Measurements from ENCODE around the gene PIAS2.

PIAS2 gene

DNA sequence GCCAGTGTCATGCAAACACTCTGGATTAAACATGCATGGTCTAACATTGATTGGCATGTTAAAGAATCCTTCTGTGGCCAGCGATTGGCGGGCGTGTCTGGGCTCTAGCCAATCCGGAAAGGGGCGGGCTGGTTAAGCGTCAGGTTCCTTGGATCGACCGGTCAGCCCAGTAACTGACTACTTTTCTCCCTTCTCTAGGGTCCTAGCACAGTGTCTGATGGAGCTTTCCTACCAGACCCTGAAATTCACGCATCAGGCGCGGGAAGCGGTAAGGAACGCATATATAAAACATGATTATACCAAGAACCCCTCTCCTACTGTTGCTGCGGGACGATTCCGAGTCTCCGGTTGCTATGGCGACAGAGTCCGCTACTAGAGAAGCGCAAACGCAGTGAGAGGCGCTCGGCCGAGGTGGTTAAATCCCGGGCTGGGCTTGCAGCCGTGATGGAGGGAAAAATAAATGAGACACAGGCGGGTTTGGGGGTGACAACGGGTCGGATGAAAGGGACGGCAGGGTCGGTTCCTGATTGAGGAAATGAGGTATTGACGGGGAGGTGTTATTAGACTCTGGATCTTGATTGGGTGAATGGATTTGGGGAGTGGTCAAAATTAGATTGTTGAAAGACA lies 29.5 kb upstream of the PIAS2 start:
- peak overlapping the region; percentile 33 for H3K9ac ChIP-seq (ENCODE audit: insufficient read length, low read depth)
- no peak for TF ChIP-seq ZNF274 (IDR thresholded peaks at IDR 0.05; ENCODE audit: low read depth, low read length)
- TF ChIP-seq YY1 (IDR thresholded peaks at IDR 0.05; ENCODE audit: insufficient read depth, insufficient read length) = no peak
- no peak for TF ChIP-seq SUZ12 (IDR thresholded peaks at IDR 0.05; ENCODE audit: extremely low read depth, insufficient read depth, insufficient read length)
- no peaks in the 10 kb centered on the region for H3K36me3 ChIP-seq (ENCODE audit: insufficient read depth, insufficient read length, low read length)
- peak; percentile 81 for DNase-seq (ENCODE audit: low read depth, low spot score)
- H3K4me1 ChIP-seq (ENCODE audit: insufficient read depth, insufficient read length) = no peaks in the 10 kb centered on the region
- H3K27me3 ChIP-seq (ENCODE audit: insufficient read depth, insufficient read length) = no peaks in the 10 kb centered on the region
- no peaks in the 10 kb centered on the region for H3K9me3 ChIP-seq (ENCODE audit: insufficient read depth, low read length)
- peak overlapping the region; percentile 58 for H3K4me3 ChIP-seq (ENCODE audit: insufficient read length, low read depth)

DNA sequence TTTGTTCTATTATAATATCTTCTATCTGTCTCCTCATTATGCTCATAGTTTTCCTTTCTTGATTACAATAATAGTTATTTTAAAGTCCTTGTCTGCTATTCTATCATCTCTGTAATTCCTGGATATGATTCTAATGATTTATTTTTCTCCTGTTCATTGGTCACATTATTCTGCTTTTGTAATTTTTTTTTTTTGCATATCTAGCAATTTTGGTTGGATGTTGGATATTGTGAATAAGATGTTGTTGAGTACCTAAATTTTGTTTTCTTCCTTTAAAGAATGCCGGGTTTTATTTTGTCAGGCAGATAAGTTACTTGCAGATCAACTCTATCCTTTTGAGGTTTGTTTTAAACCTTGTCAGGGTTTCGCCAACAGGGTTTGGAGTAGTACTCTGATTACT lies 25.3 kb upstream of the PIAS2 start:
- no peaks in the 10 kb centered on the region for H3K9me3 ChIP-seq (ENCODE audit: insufficient read depth, low read length)
- H3K4me1 ChIP-seq (ENCODE audit: insufficient read depth, insufficient read length) = no peaks in the 10 kb centered on the region
- H3K27me3 ChIP-seq (ENCODE audit: insufficient read depth, insufficient read length) = no peaks in the 10 kb centered on the region
- no peaks in the 10 kb centered on the region for H3K36me3 ChIP-seq (ENCODE audit: insufficient read depth, insufficient read length, low read length)
- TF ChIP-seq SUZ12 (IDR thresholded peaks at IDR 0.05; ENCODE audit: extremely low read depth, insufficient read depth, insufficient read length) (no peak), YY1 (IDR thresholded peaks at IDR 0.05; ENCODE audit: insufficient read depth, insufficient read length) (no peak), ZNF274 (IDR thresholded peaks at IDR 0.05; ENCODE audit: low read depth, low read length) (no peak)
- no peak overlapping the region for H3K4me3 ChIP-seq (ENCODE audit: insufficient read length, low read depth)
- DNase-seq (ENCODE audit: low read depth, low spot score) = no peak
- no peak overlapping the region for H3K9ac ChIP-seq (ENCODE audit: insufficient read length, low read depth)

DNA sequence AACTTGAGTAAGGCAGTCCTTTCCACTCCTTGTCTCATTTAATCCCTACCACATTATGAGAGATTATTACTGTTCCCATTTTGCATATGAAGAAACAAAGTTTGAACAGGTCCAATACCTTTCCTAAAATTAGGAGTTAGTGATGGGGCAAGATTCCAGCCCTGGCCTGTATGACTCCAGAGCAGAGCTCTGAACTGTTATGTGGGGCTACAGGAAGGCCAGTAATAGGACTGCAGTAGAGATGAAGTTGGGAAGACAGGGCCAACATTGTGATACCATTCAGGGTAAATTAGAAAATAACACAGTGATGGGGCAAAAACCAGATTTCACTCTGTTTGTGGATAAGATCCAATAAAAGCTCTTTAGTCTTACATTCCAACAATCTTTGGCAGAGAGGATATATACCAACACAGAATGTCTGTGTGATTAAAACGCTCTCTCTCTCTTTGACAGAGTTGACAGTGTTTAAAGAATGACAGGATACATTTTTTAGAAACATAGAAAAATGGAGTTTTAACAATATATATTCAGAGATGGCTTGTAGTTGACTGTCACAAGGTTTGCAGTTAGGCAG lies 22.8 kb upstream of the PIAS2 start:
- DNase-seq (ENCODE audit: low read depth, low spot score) = no peak
- no peaks in the 10 kb centered on the region for H3K36me3 ChIP-seq (ENCODE audit: insufficient read depth, insufficient read length, low read length)

GRCh38 chr18:46939337-46939963 lies 22.1 kb upstream of the PIAS2 start:
- no peaks in the 10 kb centered on the region for H3K27me3 ChIP-seq (ENCODE audit: insufficient read depth, insufficient read length)
- no peak overlapping the region for H3K4me3 ChIP-seq (ENCODE audit: insufficient read length, low read depth)
- no peaks in the 10 kb centered on the region for H3K9me3 ChIP-seq (ENCODE audit: insufficient read depth, low read length)
- no peaks in the 10 kb centered on the region for H3K36me3 ChIP-seq (ENCODE audit: insufficient read depth, insufficient read length, low read length)
- no peak for DNase-seq (ENCODE audit: low read depth, low spot score)
- TF ChIP-seq SUZ12 (IDR thresholded peaks at IDR 0.05; ENCODE audit: extremely low read depth, insufficient read depth, insufficient read length) (no peak), ZNF274 (IDR thresholded peaks at IDR 0.05; ENCODE audit: low read depth, low read length) (no peak), YY1 (IDR thresholded peaks at IDR 0.05; ENCODE audit: insufficient read depth, insufficient read length) (no peak)
- no peak overlapping the region for H3K9ac ChIP-seq (ENCODE audit: insufficient read length, low read depth)
- no peaks in the 10 kb centered on the region for H3K4me1 ChIP-seq (ENCODE audit: insufficient read depth, insufficient read length)

More for the DNA sequence above, 22.8 kb upstream of the PIAS2 start:
- H3K9ac ChIP-seq (ENCODE audit: insufficient read length, low read depth) = no peak overlapping the region
- no peak overlapping the region for H3K4me3 ChIP-seq (ENCODE audit: insufficient read length, low read depth)
- no peaks in the 10 kb centered on the region for H3K27me3 ChIP-seq (ENCODE audit: insufficient read depth, insufficient read length)
- H3K9me3 ChIP-seq (ENCODE audit: insufficient read depth, low read length) = no peaks in the 10 kb centered on the region
- no peak for TF ChIP-seq ZNF274 (IDR thresholded peaks at IDR 0.05; ENCODE audit: low read depth, low read length)
- TF ChIP-seq YY1 (IDR thresholded peaks at IDR 0.05; ENCODE audit: insufficient read depth, insufficient read length) = no peak
- TF ChIP-seq SUZ12 (IDR thresholded peaks at IDR 0.05; ENCODE audit: extremely low read depth, insufficient read depth, insufficient read length) = no peak
- no peaks in the 10 kb centered on the region for H3K4me1 ChIP-seq (ENCODE audit: insufficient read depth, insufficient read length)

- H3K9ac ChIP-seq (ENCODE audit: insufficient read length, low read depth) = no peak overlapping the region
- DNase-seq (ENCODE audit: low read depth, low spot score) = no peak
- H3K4me3 ChIP-seq (ENCODE audit: insufficient read length, low read depth) = no peak overlapping the region
- no peaks in the 10 kb centered on the region for H3K4me1 ChIP-seq (ENCODE audit: insufficient read depth, insufficient read length)
- no peaks in the 10 kb centered on the region for H3K9me3 ChIP-seq (ENCODE audit: insufficient read depth, low read length)
- no peaks in the 10 kb centered on the region for H3K36me3 ChIP-seq (ENCODE audit: insufficient read depth, insufficient read length, low read length)
- H3K27me3 ChIP-seq (ENCODE audit: insufficient read depth, insufficient read length) = no peaks in the 10 kb centered on the region
- TF ChIP-seq SUZ12 (IDR thresholded peaks at IDR 0.05; ENCODE audit: extremely low read depth, insufficient read depth, insufficient read length) (no peak), YY1 (IDR thresholded peaks at IDR 0.05; ENCODE audit: insufficient read depth, insufficient read length) (no peak), ZNF274 (IDR thresholded peaks at IDR 0.05; ENCODE audit: low read depth, low read length) (no peak)
Observed at GRCh38 chr18:46920653-46921052, 3.3 kb upstream of the PIAS2 start.

- H3K4me3 ChIP-seq (ENCODE audit: insufficient read length, low read depth) = no peak overlapping the region
- no peak overlapping the region for H3K9ac ChIP-seq (ENCODE audit: insufficient read length, low read depth)
- TF ChIP-seq YY1 (IDR thresholded peaks at IDR 0.05; ENCODE audit: insufficient read depth, insufficient read length) = no peak
- no peaks in the 10 kb centered on the region for H3K4me1 ChIP-seq (ENCODE audit: insufficient read depth, insufficient read length)
- no peaks in the 10 kb centered on the region for H3K36me3 ChIP-seq (ENCODE audit: insufficient read depth, insufficient read length, low read length)
- no peaks in the 10 kb centered on the region for H3K9me3 ChIP-seq (ENCODE audit: insufficient read depth, low read length)
- no peak for DNase-seq (ENCODE audit: low read depth, low spot score)
- H3K27me3 ChIP-seq (ENCODE audit: insufficient read depth, insufficient read length) = no peaks in the 10 kb centered on the region
Observed at GRCh38 chr18:46920067-46920466, 2.8 kb upstream of the PIAS2 start.

GRCh38 chr18:46917803-46918600 lies 695 bp upstream of the PIAS2 start:
- H3K36me3 ChIP-seq (ENCODE audit: insufficient read depth, insufficient read length, low read length) = no peaks in the 10 kb centered on the region
- H3K27me3 ChIP-seq (ENCODE audit: insufficient read depth, insufficient read length) = no peaks in the 10 kb centered on the region
- no peak for TF ChIP-seq ZNF274 (IDR thresholded peaks at IDR 0.05; ENCODE audit: low read depth, low read length)
- no peak for TF ChIP-seq YY1 (IDR thresholded peaks at IDR 0.05; ENCODE audit: insufficient read depth, insufficient read length)
- no peak for TF ChIP-seq SUZ12 (IDR thresholded peaks at IDR 0.05; ENCODE audit: extremely low read depth, insufficient read depth, insufficient read length)
- peak; percentile 50 for DNase-seq (ENCODE audit: low read depth, low spot score)
- H3K9ac ChIP-seq (ENCODE audit: insufficient read length, low read depth) = peak overlapping the region; percentile 27
- H3K4me1 ChIP-seq (ENCODE audit: insufficient read depth, insufficient read length) = no peaks in the 10 kb centered on the region
- no peaks in the 10 kb centered on the region for H3K9me3 ChIP-seq (ENCODE audit: insufficient read depth, low read length)
- H3K4me3 ChIP-seq (ENCODE audit: insufficient read length, low read depth) = peak overlapping the region; percentile 84

Data from NT2/D1 (cell line).